Breast epithelium (tissue), 4 donors: ENCODE measurements around the gene WDPCP. TPM values are rescaled to one million over a fixed set of nuclear protein-coding genes. Genes with fewer than 3 reads are reported as not detected.
"Not testable (repeated sequence)": the region's sequence is repeated elsewhere in the genome, so short reads cannot be mapped to it uniquely, and the experiment has no call there.

Experiments
- DNase-seq, 2 donors: peaks; one replicate each; pipeline ENCODE4 v3.0.0-alpha.2; 2019; ENCODE audit warnings: low spot score in 2 of 2
- H3K27ac ChIP-seq, 2 donors: fragments of 200-600 bp; sonication (generic) in 1 of 2; one replicate each; pipeline ENCODE4 v1.5.1; 2016 to 2019; ENCODE audit warnings: mild to moderate bottlenecking in 1 of 2
- H3K27me3 ChIP-seq, 2 donors: fragments of 200-600 bp; sonication (generic) in 1 of 2; one replicate each; pipeline versions ENCODE4 v1.5.1 to v1.6.0; 2017 to 2019; ENCODE audit warnings: control low read depth in 1 of 2, mild to moderate bottlenecking in 1 of 2
- H3K36me3 ChIP-seq: fragments of 200-600 bp; one replicate; pipeline ENCODE4 v1.5.1; 2019
- H3K4me1 ChIP-seq, 2 donors: fragments of 200-600 bp; sonication (generic); one replicate each; pipeline ENCODE4 v1.5.1; 2016 to 2019; ENCODE audit warnings: control low read depth in 1 of 2
- H3K4me3 ChIP-seq, 3 donors: fragments of 200-600 bp; sonication (generic); 1 replicate in 2 of 3; 2 replicates in 1 of 3; pipeline ENCODE4 v1.5.1; 2016 to 2019; ENCODE audit warnings: mild to moderate bottlenecking in 3 of 3, moderate library complexity in 2 of 3
- H3K9me3 ChIP-seq, 2 donors: fragments of 200-600 bp; sonication (generic) in 1 of 2; one replicate each; pipeline ENCODE4 v1.5.1; 2016 to 2019; ENCODE audit warnings: control low read depth in 1 of 2
- CTCF ChIP-seq, 3 donors: fragments of 450-650 bp; IDR thresholded peaks; one replicate each; pipeline ENCODE4 v1.5.1; 2016 to 2017; ENCODE audit warnings: antibody characterized with exemption in 3 of 3, mild to moderate bottlenecking in 3 of 3, moderate library complexity in 3 of 3
- POLR2A ChIP-seq: fragments of 450-650 bp; IDR thresholded peaks from one replicate; pipeline ENCODE4 v1.6.1; 2016; ENCODE audit warnings: antibody characterized with exemption, mild to moderate bottlenecking, moderate library complexity
- POLR2AphosphoS5 ChIP-seq, 3 donors: sonication (generic); formaldehyde crosslinking; IDR thresholded peaks; one replicate each; pipeline ENCODE4 v1.6.1; 2017; ENCODE audit warnings: antibody characterized with exemption in 3 of 3
- intact Hi-C: fragments of 100-400 bp; cut with DNase I; formaldehyde crosslinking; loops from one replicate; pipeline ENCODE4 v1.15.1; 2023; ENCODE audit warnings: low total_unique reads
- total RNA-seq, 3 donors: library from RNA; depleted of rRNA; stranded (reverse); fragments of >200 nt; gene quantifications; one replicate each; pipeline ENCODE4 v1.1.0, GENCODE V29; 2016

Gene WDPCP
- total RNA-seq, 3 donors from 2014 or later: 25.2 to 37.4 (median 29.4) TPM

- no peak overlapping the region for H3K4me3 ChIP-seq
- intact Hi-C loops: no loop called here
- TF ChIP-seq POLR2A (no peak), CTCF (IDR thresholded peaks at IDR 0.05) (no peak), POLR2AphosphoS5 (IDR thresholded peaks at IDR 0.05) (no peak)
- H3K4me1 ChIP-seq: no peaks in the 10 kb centered on the region
- no peak overlapping the region for H3K27ac ChIP-seq
- H3K27me3 ChIP-seq: no peaks in the 10 kb centered on the region
- H3K9me3 ChIP-seq: no peaks in the 10 kb centered on the region
- no peaks in the 10 kb centered on the region for H3K36me3 ChIP-seq
- no peak for DNase-seq
These were observed 11.7 kb downstream of the WDPCP start for GRCh38 chr2:63576546-63576945.

- H3K27me3 ChIP-seq, intact Hi-C loops, H3K4me1 ChIP-seq, H3K4me3 ChIP-seq, H3K27ac ChIP-seq, DNase-seq, H3K36me3 ChIP-seq, H3K9me3 ChIP-seq: not testable (repeated sequence)
These were observed 14.4 kb downstream of the WDPCP start for GRCh38 chr2:63573726-63574345.

- H3K4me3 ChIP-seq, intact Hi-C loops, H3K9me3 ChIP-seq, H3K27me3 ChIP-seq, H3K4me1 ChIP-seq, H3K36me3 ChIP-seq, DNase-seq, H3K27ac ChIP-seq: not testable (repeated sequence)
These were observed 15.3 kb downstream of the WDPCP start for GRCh38 chr2:63573026-63573425.

GRCh38 chr2:63572001-63572400 lies 16.3 kb downstream of the WDPCP start:
- no peak for DNase-seq
- Histone ChIP-seq H3K27me3 (no peaks in the 10 kb centered on the region), H3K4me1 (no peaks in the 10 kb centered on the region), H3K4me3 (no peak overlapping the region), H3K9me3 (peaks cover 0 to 5% of the 10 kb centered on the region in 2 donors), H3K36me3 (no peaks in the 10 kb centered on the region), H3K27ac (no peak overlapping the region)
- TF ChIP-seq POLR2A (no peak), POLR2AphosphoS5 (IDR thresholded peaks at IDR 0.05) (no peak), CTCF (IDR thresholded peaks at IDR 0.05) (no peak)
- intact Hi-C loops: no loop called here

DNA sequence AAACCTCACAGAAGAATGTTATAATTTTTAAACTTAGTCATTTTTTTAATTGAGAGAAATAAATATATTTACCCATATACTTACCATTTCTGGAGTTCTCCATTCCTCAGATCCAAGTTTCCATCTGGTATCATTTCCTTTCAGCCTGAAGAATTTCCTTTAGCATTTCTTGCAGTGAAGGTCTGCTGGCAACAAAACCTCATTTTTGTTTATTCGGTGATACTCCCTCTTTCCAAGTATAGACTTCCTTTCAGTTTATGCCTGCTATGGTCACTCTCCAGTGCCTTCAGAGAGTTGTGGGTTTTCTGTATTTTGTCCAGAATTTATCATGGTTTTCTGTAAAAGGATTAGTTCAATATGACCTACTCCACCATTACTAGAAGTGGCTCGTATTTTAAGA lies 17.0 kb downstream of the WDPCP start:
- intact Hi-C loops: no loop called here
- H3K27me3 ChIP-seq: no peaks in the 10 kb centered on the region
- no peak overlapping the region for H3K27ac ChIP-seq
- TF ChIP-seq POLR2A (no peak), POLR2AphosphoS5 (IDR thresholded peaks at IDR 0.05) (no peak), CTCF (IDR thresholded peaks at IDR 0.05) (no peak)
- H3K4me1 ChIP-seq: no peaks in the 10 kb centered on the region
- no peak for DNase-seq
- H3K9me3 ChIP-seq: peaks cover 0 to 5% of the 10 kb centered on the region in 2 donors
- no peaks in the 10 kb centered on the region for H3K36me3 ChIP-seq
- no peak overlapping the region for H3K4me3 ChIP-seq

DNA sequence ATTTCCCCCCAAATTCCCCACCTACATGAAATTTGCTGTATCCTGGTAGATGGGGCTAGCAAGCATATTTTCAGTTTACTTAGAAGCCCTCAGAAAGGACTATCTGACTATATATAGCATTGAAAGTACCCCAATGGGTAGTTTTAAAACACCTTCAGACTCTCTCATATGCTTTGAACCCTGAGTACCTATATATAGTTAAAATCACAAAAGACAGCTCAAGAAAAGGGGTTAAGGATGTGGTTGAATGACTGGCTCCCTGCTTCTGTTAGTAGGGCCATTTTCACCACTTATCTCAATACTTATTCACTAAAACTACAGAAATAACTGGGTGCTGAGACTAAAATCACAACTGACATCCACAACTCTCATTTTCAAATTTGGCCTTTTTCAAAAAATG lies 18.5 kb downstream of the WDPCP start:
- no peak for TF ChIP-seq CTCF (IDR thresholded peaks at IDR 0.05)
- TF ChIP-seq POLR2A: no peak
- TF ChIP-seq POLR2AphosphoS5 (IDR thresholded peaks at IDR 0.05): no peak
- H3K9me3 ChIP-seq: peaks cover 0 to 5% of the 10 kb centered on the region in 2 donors
- DNase-seq: no peak
- intact Hi-C loops: no loop called here
- H3K27ac ChIP-seq: no peak overlapping the region
- no peak overlapping the region for H3K4me3 ChIP-seq
- H3K4me1 ChIP-seq: no peaks in the 10 kb centered on the region
- no peaks in the 10 kb centered on the region for H3K36me3 ChIP-seq
- no peaks in the 10 kb centered on the region for H3K27me3 ChIP-seq
